ENCODE results near the gene UGT2A1. TPM values are rescaled to one million over a fixed set of nuclear protein-coding genes. Genes with fewer than 3 reads are reported as not detected.

UGT2A1 gene
- polyA plus RNA-seq, 1 experiment, result not detected

DNA sequence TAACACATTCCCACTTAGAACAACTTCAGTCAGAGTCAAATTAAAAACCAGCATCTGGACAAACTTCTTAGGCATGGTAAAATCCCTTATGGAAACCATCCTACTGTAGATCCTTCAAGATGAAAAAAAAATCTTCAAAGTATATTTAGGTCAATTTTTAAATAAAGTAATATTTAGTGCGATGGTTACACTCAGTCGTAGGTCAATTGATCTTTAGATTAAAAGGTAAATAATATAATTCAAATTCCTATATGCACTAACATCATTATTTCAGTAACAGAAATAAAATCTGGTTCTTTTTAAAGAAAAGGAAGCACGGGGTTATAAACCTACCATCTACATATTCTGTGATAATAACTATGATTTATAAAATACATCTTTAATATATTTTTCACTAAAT is 13.5 kb downstream of the UGT2A1 start, which contains the start of gene UGT2A2:
Gene UGT2A2, minus strand, starts transcription at position 101 of the 400 bp plus-strand sequence. Its CDS starts 2 bp downstream, at position 99.
- Histone ChIP-seq H3K27me3 (ENCODE audit: control insufficient read depth, insufficient read depth, low read length) (no peaks in the 10 kb centered on the region), H3K4me3 (ENCODE audit: low read depth, low read length) (no peak within 1 kb of the TSS), H3K36me3 (ENCODE audit: control insufficient read depth, insufficient read depth, low read length) (no peaks in the 10 kb centered on the region)
- ChIA-PET POLR2A (no interaction called here), CTCF (no interaction called here)
- no peak for DNase-seq (ENCODE audit: low read depth)
- TF ChIP-seq, protein P1, sequence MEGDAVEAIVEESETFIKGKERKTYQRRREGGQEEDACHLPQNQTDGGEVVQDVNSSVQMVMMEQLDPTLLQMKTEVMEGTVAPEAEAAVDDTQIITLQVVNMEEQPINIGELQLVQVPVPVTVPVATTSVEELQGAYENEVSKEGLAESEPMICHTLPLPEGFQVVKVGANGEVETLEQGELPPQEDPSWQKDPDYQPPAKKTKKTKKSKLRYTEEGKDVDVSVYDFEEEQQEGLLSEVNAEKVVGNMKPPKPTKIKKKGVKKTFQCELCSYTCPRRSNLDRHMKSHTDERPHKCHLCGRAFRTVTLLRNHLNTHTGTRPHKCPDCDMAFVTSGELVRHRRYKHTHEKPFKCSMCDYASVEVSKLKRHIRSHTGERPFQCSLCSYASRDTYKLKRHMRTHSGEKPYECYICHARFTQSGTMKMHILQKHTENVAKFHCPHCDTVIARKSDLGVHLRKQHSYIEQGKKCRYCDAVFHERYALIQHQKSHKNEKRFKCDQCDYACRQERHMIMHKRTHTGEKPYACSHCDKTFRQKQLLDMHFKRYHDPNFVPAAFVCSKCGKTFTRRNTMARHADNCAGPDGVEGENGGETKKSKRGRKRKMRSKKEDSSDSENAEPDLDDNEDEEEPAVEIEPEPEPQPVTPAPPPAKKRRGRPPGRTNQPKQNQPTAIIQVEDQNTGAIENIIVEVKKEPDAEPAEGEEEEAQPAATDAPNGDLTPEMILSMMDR (IDR thresholded peaks at IDR 0.05; ENCODE audit: insufficient read depth, low read depth, low read length), result no peak

DNA sequence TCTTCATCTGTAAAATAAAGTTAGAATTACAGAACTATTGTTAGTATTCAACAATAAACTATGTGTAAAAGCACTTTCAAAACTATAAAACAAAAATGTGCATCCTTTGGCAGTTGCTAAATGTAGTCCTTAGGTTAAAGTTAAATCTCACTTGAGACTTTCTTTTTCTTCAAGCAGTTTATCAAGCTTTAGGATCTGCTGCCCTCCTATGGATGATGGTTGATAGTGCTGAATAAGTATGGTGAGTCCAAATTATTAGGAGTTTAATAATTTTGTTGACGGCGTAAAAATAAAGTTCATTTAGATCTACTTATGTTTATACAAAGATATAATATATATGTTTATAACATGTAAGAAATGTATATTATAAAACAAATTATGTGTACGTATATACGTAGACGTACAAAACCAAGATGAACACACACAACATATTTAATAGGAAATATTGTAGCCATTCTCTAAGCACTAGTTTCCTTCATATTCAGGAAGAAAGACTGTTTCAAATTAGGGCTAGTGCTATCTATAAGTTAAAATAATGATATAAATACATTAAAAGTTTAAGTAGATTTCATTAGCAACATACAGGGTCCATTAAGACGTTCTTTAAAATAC is 35.9 kb downstream of the UGT2A1 start:
- ChIA-PET POLR2A (no interaction called here), CTCF (no interaction called here)
- no peak for DNase-seq (ENCODE audit: low read depth)
- TF ChIP-seq, protein P1 (IDR thresholded peaks at IDR 0.05; ENCODE audit: insufficient read depth, low read depth, low read length), result peak; percentile 9; the same call in 1 of the 2 replicates
- H3K4me3 ChIP-seq (ENCODE audit: low read depth, low read length), result no peak overlapping the region
- H3K36me3 ChIP-seq (ENCODE audit: control insufficient read depth, insufficient read depth, low read length), result no peaks in the 10 kb centered on the region
- H3K27me3 ChIP-seq (ENCODE audit: control insufficient read depth, insufficient read depth, low read length), result no peaks in the 10 kb centered on the region

DNA sequence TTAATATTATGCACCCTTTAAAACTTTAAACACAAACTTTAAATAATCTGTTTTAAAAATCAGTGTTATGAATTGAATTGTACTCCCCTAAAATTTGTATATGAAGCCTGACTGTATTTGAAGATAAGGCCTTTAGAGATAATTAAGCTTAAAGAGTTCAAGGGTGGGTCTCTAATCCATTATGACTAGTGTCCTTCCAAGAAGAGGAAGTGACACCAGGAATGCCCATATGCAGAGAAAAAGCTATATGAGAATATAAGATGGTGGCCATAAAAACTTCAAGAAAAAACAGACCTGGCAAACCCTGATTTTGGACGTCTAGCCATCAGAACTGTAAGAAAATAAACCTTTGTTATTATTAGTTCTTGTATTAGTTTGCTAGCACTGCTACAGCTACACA is 42.6 kb downstream of the UGT2A1 start:
- TF ChIP-seq, protein P1 (IDR thresholded peaks at IDR 0.05; ENCODE audit: insufficient read depth, low read depth, low read length), result no peak
- no peaks in the 10 kb centered on the region for H3K27me3 ChIP-seq (ENCODE audit: control insufficient read depth, insufficient read depth, low read length)
- H3K4me3 ChIP-seq (ENCODE audit: low read depth, low read length), result no peak overlapping the region
- ChIA-PET POLR2A (no interaction called here), CTCF (no interaction called here)
- H3K36me3 ChIP-seq (ENCODE audit: control insufficient read depth, insufficient read depth, low read length), result no peaks in the 10 kb centered on the region
- DNase-seq (ENCODE audit: low read depth), result no peak

DNA sequence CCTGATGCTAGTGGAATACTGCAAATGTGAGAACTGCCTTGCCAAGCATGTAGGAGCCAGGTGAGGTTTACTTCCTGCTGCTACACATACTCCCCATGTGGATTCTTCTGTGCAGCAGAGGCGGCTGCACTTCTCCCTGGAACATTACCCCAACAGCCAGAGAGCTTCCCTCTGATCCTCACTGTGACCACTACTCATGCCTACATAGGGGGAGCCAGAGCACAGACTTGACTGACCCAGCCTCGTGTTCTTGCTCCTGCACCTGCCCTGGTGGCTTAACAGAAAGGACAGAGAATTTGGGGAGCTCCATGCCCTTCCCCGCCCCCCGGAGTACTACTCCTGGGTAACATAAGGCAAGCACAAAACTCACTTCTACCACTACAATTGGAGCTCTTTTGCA is 52.0 kb downstream of the UGT2A1 start:
- no peaks in the 10 kb centered on the region for H3K36me3 ChIP-seq (ENCODE audit: control insufficient read depth, insufficient read depth, low read length)
- TF ChIP-seq, protein P1 (IDR thresholded peaks at IDR 0.05; ENCODE audit: insufficient read depth, low read depth, low read length), result no peak
- no peak overlapping the region for H3K4me3 ChIP-seq (ENCODE audit: low read depth, low read length)
- POLR2A ChIA-PET, result no interaction called here
- CTCF ChIA-PET, result no interaction called here
- H3K27me3 ChIP-seq (ENCODE audit: control insufficient read depth, insufficient read depth, low read length), result no peaks in the 10 kb centered on the region
- DNase-seq (ENCODE audit: low read depth), result no peak

DNA sequence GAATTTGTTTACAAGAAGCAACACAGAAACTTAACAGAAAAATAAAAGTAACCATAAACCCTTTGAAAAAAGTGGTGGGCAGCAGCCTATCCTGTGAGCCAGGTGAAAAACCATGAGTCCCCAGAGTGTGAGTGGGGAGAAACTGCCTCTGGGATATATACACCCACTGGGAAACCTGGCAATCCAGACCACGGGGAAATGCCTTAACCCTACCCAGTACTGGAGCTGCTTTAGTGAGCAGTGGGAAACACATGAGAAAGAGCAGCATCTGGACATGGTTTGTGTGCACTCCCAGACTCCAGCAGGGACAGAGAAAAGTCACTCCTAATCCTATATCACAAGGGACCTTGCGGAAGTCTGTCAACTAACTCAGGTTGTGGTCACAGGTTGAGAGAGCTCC is 53.0 kb downstream of the UGT2A1 start:
- POLR2A ChIA-PET, result no interaction called here
- Histone ChIP-seq H3K27me3 (ENCODE audit: control insufficient read depth, insufficient read depth, low read length) (no peaks in the 10 kb centered on the region), H3K36me3 (ENCODE audit: control insufficient read depth, insufficient read depth, low read length) (no peaks in the 10 kb centered on the region), H3K4me3 (ENCODE audit: low read depth, low read length) (no peak overlapping the region)
- no peak for DNase-seq (ENCODE audit: low read depth)
- CTCF ChIA-PET, result no interaction called here
- TF ChIP-seq, protein P1 (IDR thresholded peaks at IDR 0.05; ENCODE audit: insufficient read depth, low read depth, low read length), result no peak
